ENCODE measurements around the gene LSM14B.

The LSM14B gene

GRCh38 chr20:62116558-62117361 lies 5.5 kb upstream of the LSM14B start:
- H3K36me3 ChIP-seq (ENCODE audit: insufficient read depth, low read length), result no peaks in the 10 kb centered on the region
- ATAC-seq (ENCODE audit: insufficient read depth, low read depth), result no peak
- H3K9ac ChIP-seq (ENCODE audit: low read depth, low read length), result no peak overlapping the region
- TF ChIP-seq, protein P1, sequence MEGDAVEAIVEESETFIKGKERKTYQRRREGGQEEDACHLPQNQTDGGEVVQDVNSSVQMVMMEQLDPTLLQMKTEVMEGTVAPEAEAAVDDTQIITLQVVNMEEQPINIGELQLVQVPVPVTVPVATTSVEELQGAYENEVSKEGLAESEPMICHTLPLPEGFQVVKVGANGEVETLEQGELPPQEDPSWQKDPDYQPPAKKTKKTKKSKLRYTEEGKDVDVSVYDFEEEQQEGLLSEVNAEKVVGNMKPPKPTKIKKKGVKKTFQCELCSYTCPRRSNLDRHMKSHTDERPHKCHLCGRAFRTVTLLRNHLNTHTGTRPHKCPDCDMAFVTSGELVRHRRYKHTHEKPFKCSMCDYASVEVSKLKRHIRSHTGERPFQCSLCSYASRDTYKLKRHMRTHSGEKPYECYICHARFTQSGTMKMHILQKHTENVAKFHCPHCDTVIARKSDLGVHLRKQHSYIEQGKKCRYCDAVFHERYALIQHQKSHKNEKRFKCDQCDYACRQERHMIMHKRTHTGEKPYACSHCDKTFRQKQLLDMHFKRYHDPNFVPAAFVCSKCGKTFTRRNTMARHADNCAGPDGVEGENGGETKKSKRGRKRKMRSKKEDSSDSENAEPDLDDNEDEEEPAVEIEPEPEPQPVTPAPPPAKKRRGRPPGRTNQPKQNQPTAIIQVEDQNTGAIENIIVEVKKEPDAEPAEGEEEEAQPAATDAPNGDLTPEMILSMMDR (IDR thresholded peaks at IDR 0.05; ENCODE audit: borderline replicate concordance, extremely low read depth, low read length, poor library complexity, severe bottlenecking), result no peak
- no peak for TF ChIP-seq EZH2 (IDR thresholded peaks at IDR 0.05; ENCODE audit: borderline replicate concordance, low read depth, low read length, severe bottlenecking)
- H4K20me1 ChIP-seq (ENCODE audit: insufficient read depth, low read length), result peaks cover 13% of the 10 kb centered on the region
- H3K79me2 ChIP-seq (ENCODE audit: insufficient read depth, low read length), result no peaks in the 10 kb centered on the region
- peaks cover 3% of the 10 kb centered on the region for H3K9me3 ChIP-seq (ENCODE audit: insufficient read depth, low read length, severe bottlenecking)
- peak overlapping the region; percentile 53 for H3K4me2 ChIP-seq (ENCODE audit: insufficient read depth, low read length)
- H3K27me3 ChIP-seq (ENCODE audit: insufficient read depth, low read length, poor library complexity), result no peaks in the 10 kb centered on the region
- H3K4me1 ChIP-seq (ENCODE audit: insufficient read depth, low read length), result peaks cover 28% of the 10 kb centered on the region
- no peak overlapping the region for H2AFZ ChIP-seq (ENCODE audit: low read depth, low read length)
- DNase-seq, result no peak
- no peak overlapping the region for H3K4me3 ChIP-seq (ENCODE audit: low read depth in 1 of 2, low read length in 2 of 2)
- H3K27ac ChIP-seq (ENCODE audit: low read length), result no peak overlapping the region

DNA sequence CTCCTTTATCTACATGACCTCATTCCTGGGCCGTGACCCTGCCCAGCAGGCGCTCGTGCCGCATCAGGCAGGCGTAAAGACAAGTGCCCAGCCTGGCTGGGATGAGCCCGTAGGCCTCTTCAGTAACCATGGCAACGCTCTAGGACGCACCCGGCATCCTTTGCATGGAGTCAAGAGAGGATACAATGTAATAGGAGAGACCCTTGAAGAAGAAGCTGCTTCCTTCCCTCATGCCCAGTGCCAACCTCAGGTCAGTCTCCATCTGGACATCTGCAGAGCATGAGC lies 5.0 kb upstream of the LSM14B start:
- Histone ChIP-seq H3K27me3 (ENCODE audit: insufficient read depth, low read length, poor library complexity) (no peaks in the 10 kb centered on the region), H3K4me2 (ENCODE audit: insufficient read depth, low read length) (peak overlapping the region; percentile 53), H3K79me2 (ENCODE audit: insufficient read depth, low read length) (no peaks in the 10 kb centered on the region)

DNA sequence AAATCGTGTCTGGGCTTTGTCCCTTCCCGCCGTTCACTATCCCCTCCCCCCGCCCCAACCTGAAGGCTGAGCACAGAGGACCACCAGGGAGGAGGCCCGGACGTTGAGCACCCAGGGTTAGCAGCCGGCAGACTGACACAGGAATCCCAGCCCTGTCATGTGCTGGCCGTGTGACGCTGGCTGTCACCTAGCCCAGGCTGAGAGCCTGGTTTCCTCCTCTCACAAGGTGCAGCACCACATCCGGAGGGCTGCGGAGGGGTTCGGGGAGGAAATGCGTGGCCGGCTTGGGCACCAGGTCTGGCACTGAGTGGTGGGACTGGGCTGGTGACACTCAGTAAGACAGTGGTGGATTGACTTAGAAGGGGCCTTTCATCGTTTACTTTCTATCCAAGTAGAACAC lies 4.6 kb upstream of the LSM14B start:
- no peak overlapping the region for H3K9ac ChIP-seq (ENCODE audit: low read depth, low read length)
- H4K20me1 ChIP-seq (ENCODE audit: insufficient read depth, low read length), result peaks cover 13% of the 10 kb centered on the region
- 0 out of 2 replicates have a peak overlapping the region, but pooled peaks have one; percentile 3 for H3K27ac ChIP-seq (ENCODE audit: low read length)
- H3K4me1 ChIP-seq (ENCODE audit: insufficient read depth, low read length), result peaks cover 28% of the 10 kb centered on the region
- H3K9me3 ChIP-seq (ENCODE audit: insufficient read depth, low read length, severe bottlenecking), result peaks cover 1% of the 10 kb centered on the region
- ATAC-seq (ENCODE audit: insufficient read depth, low read depth) (peak; percentile 62), DNase-seq (peak; percentile 85)
- TF ChIP-seq, protein P1 (IDR thresholded peaks at IDR 0.05; ENCODE audit: borderline replicate concordance, extremely low read depth, low read length, poor library complexity, severe bottlenecking), result no peak
- no peak for TF ChIP-seq EZH2 (IDR thresholded peaks at IDR 0.05; ENCODE audit: borderline replicate concordance, low read depth, low read length, severe bottlenecking)
- 0 out of 4 replicates have a peak overlapping the region, but pooled peaks of 1 of the 2 experiments have one; percentile 7 for H3K4me3 ChIP-seq (ENCODE audit: low read depth in 1 of 2, low read length in 2 of 2)
- H3K27me3 ChIP-seq (ENCODE audit: insufficient read depth, low read length, poor library complexity), result no peaks in the 10 kb centered on the region
- peaks cover 2% of the 10 kb centered on the region for H3K79me2 ChIP-seq (ENCODE audit: insufficient read depth, low read length)
- H3K36me3 ChIP-seq (ENCODE audit: insufficient read depth, low read length), result no peaks in the 10 kb centered on the region
- peak overlapping the region; percentile 53 for H3K4me2 ChIP-seq (ENCODE audit: insufficient read depth, low read length)
- H2AFZ ChIP-seq (ENCODE audit: low read depth, low read length), result no peak overlapping the region

More for the DNA sequence above, 5.0 kb upstream of the LSM14B start:
- H3K36me3 ChIP-seq (ENCODE audit: insufficient read depth, low read length), result no peaks in the 10 kb centered on the region
- H4K20me1 ChIP-seq (ENCODE audit: insufficient read depth, low read length), result peaks cover 13% of the 10 kb centered on the region
- TF ChIP-seq, protein P1 (IDR thresholded peaks at IDR 0.05; ENCODE audit: borderline replicate concordance, extremely low read depth, low read length, poor library complexity, severe bottlenecking), result no peak
- 0 out of 4 replicates have a peak overlapping the region, but pooled peaks of 1 of the 2 experiments have one; percentile 7 for H3K4me3 ChIP-seq (ENCODE audit: low read depth in 1 of 2, low read length in 2 of 2)
- ATAC-seq (ENCODE audit: insufficient read depth, low read depth) (no peak), DNase-seq (no peak)
- H2AFZ ChIP-seq (ENCODE audit: low read depth, low read length), result no peak overlapping the region
- peaks cover 28% of the 10 kb centered on the region for H3K4me1 ChIP-seq (ENCODE audit: insufficient read depth, low read length)
- H3K27ac ChIP-seq (ENCODE audit: low read length), result 0 out of 2 replicates have a peak overlapping the region, but pooled peaks have one; percentile 3
- no peak overlapping the region for H3K9ac ChIP-seq (ENCODE audit: low read depth, low read length)
- H3K9me3 ChIP-seq (ENCODE audit: insufficient read depth, low read length, severe bottlenecking), result peaks cover 3% of the 10 kb centered on the region
